GM23338 (cell line): ENCODE data around the gene PLXNC1. TPM values are rescaled to one million over a fixed set of nuclear protein-coding genes. Genes with fewer than 3 reads are reported as not detected.

Experiments
- ATAC-seq: fragments of 200-7000 bp; cut with Tn5 transposase; 3 replicates; pipeline ENCODE4 v1.9.1; 2020
- DNase-seq: peaks from one replicate; pipeline ENCODE4 v3.0.0-alpha.2; 2015; ENCODE audit warnings: low spot score
- H2AFZ ChIP-seq: fragments of 200-600 bp; sonication (generic); 2 replicates; pipeline ENCODE4 v1.8.0; 2016; ENCODE audit warnings: antibody characterized with exemption, mild to moderate bottlenecking, moderate library complexity
- H3F3A ChIP-seq: fragments of 200-600 bp; sonication (generic); replicated peaks from 2 replicates; pipeline ENCODE4 v1.8.0; 2017; ENCODE audit warnings: antibody characterized with exemption, mixed run types, low read depth
- H3K27ac ChIP-seq: fragments of 200-600 bp; sonication (generic); 2 replicates; pipeline ENCODE4 v1.6.1; 2016; ENCODE audit warnings: low read depth
- H3K27me3 ChIP-seq: fragments of 200-600 bp; sonication (generic); 2 replicates; pipeline ENCODE4 v1.8.0; 2016; ENCODE audit warnings: mild to moderate bottlenecking, mixed run types, moderate library complexity; ENCODE audit not compliant: insufficient read depth
- H3K36me3 ChIP-seq: fragments of 200-600 bp; sonication (generic); 2 replicates; pipeline ENCODE4 v1.8.0; 2016; ENCODE audit warnings: mild to moderate bottlenecking; ENCODE audit not compliant: insufficient read depth
- H3K4me1 ChIP-seq: fragments of 200-600 bp; sonication (generic); 2 replicates; pipeline ENCODE4 v1.8.0; 2016; ENCODE audit warnings: mild to moderate bottlenecking, moderate library complexity; ENCODE audit not compliant: insufficient read depth
- H3K4me2 ChIP-seq: fragments of 200-600 bp; sonication (generic); 2 replicates; pipeline ENCODE4 v1.7.1; 2017; ENCODE audit warnings: mixed run types
- H3K4me3 ChIP-seq: fragments of 200-600 bp; sonication (generic); 2 replicates; pipeline ENCODE4 v1.6.1; 2016; ENCODE audit warnings: mixed run types
- H3K79me2 ChIP-seq: fragments of 200-600 bp; sonication (generic); replicated peaks from 2 replicates; pipeline ENCODE4 v1.8.0; 2017; ENCODE audit warnings: mild to moderate bottlenecking; ENCODE audit not compliant: insufficient read depth
- H3K9me2 ChIP-seq: fragments of 200-600 bp; sonication (generic); 2 replicates; pipeline ENCODE4 v1.8.0; 2017; ENCODE audit not compliant: insufficient read depth
- H4K20me1 ChIP-seq: fragments of 200-600 bp; sonication (generic); replicated peaks from 2 replicates; pipeline ENCODE4 v1.8.0; 2017; ENCODE audit warnings: mild to moderate bottlenecking; ENCODE audit not compliant: insufficient read depth
- H3K27ac Mint-ChIP-seq: 2 replicates; pipeline ENCODE4 v1.8.0; 2020; ENCODE audit warnings: inconsistent platforms, mild to moderate bottlenecking, moderate library complexity, mixed read lengths
- H3K27me3 Mint-ChIP-seq: 3 replicates; pipeline ENCODE4 v1.8.0; 2022; ENCODE audit warnings: low read depth, mild to moderate bottlenecking, moderate library complexity, mixed read lengths, inconsistent platforms; ENCODE audit not compliant: insufficient read depth, poor library complexity
- H3K36me3 Mint-ChIP-seq: 3 replicates; pipeline ENCODE4 v1.8.0; 2021; ENCODE audit warnings: low read depth, mild to moderate bottlenecking, inconsistent platforms, moderate library complexity, mixed read lengths
- H3K4me1 Mint-ChIP-seq: 3 replicates; pipeline ENCODE4 v1.8.0; 2020; ENCODE audit warnings: mild to moderate bottlenecking, inconsistent platforms, mixed read lengths
- H3K4me3 Mint-ChIP-seq: 3 replicates; pipeline ENCODE4 v1.8.0; 2021; ENCODE audit warnings: moderate library complexity, mild to moderate bottlenecking, inconsistent platforms, mixed read lengths
- H3K9me3 Mint-ChIP-seq: 3 replicates; pipeline ENCODE4 v1.8.0; 2020; ENCODE audit warnings: moderate library complexity, mild to moderate bottlenecking, inconsistent platforms, mixed read lengths
- ETS1 ChIP-seq: IDR thresholded peaks from 2 replicates; pipeline ENCODE4 v1.6.1; 2016; ENCODE audit warnings: antibody characterized with exemption
- EZH2 ChIP-seq: fragments of 200-600 bp; sonication (generic); IDR thresholded peaks from one replicate; pipeline ENCODE4 v1.8.0; 2017; ENCODE audit warnings: antibody characterized with exemption, mild to moderate bottlenecking, low read depth; ENCODE audit not compliant: unreplicated experiment
- EZH2phosphoT487 ChIP-seq: fragments of 200-600 bp; sonication (generic); IDR thresholded peaks from one replicate; pipeline ENCODE4 v1.8.1; 2018; ENCODE audit warnings: antibody characterized with exemption; ENCODE audit not compliant: unreplicated experiment
- JUNB ChIP-seq: IDR thresholded peaks from one replicate; pipeline ENCODE4 v1.6.1; 2016; ENCODE audit warnings: antibody characterized with exemption; ENCODE audit not compliant: unreplicated experiment
- NANOG ChIP-seq: IDR thresholded peaks from 2 replicates; pipeline ENCODE4 v1.6.1; 2016; ENCODE audit warnings: antibody characterized with exemption, borderline replicate concordance
- REST ChIP-seq: IDR thresholded peaks from one replicate; pipeline ENCODE4 v1.6.1; 2018; ENCODE audit warnings: antibody characterized with exemption; ENCODE audit not compliant: unreplicated experiment
- polyA plus RNA-seq: library from polyadenylated mRNA; unstranded; fragments of >200 nt; fragmentation: Nextera tagmentation; extraction: Ambion mirVana; gene quantifications from 2 replicates; pipeline ENCODE4 v1.2.1, GENCODE V29; 2016
- total RNA-seq: library from RNA; depleted of rRNA; stranded (reverse); fragments of >200 nt; shearing (Covaris generic); gene quantifications from 2 replicates; pipeline ENCODE4 v1.2.3, GENCODE V29; 2014
- TF ChIP-seq, protein P1 (sequence below), 2 experiments: fragments of 200-600 bp in 1 of 2; sonication (generic) in 1 of 2; conservative IDR thresholded peaks; 2 replicates each; pipeline versions ENCODE4 v1.5.1 to v1.6.1; 2016 to 2017; ENCODE audit warnings: antibody characterized with exemption in 2 of 2, low read depth in 2 of 2, mild to moderate bottlenecking in 2 of 2, moderate library complexity in 1 of 2

Gene PLXNC1
- total and polyA plus RNA-seq, 2 experiments from 2014 or later: 1.9 to 6.5 TPM

DNA sequence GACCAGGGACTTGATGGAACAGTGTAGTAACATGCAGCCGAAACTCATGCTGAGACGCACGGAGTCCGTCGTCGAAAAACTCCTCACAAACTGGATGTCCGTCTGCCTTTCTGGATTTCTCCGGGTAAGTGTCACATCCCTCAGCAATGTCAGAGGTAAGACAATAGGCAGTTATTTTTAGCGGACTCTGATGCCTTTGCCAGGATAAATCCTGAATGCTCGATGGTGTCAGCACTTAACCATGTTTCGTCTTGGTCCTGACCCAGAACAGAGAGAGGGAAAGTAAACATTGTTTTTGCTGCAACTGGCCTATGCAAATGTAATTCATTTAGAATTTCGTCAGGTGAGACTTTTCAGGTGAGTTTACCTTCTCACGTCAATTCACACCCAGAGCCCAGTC is 112.3 kb downstream of the PLXNC1 start:
- Mint-ChIP-seq H3K27me3 (peaks cover 28% of the 10 kb centered on the region), H3K4me3 (no peak overlapping the region), H3K27ac (peak overlapping the region; percentile 91), H3K4me1 (peaks cover 63% of the 10 kb centered on the region), H3K9me3 (peaks cover 7% of the 10 kb centered on the region; the same call in 2 of the 3 replicates), H3K36me3 (peaks cover 8% of the 10 kb centered on the region)
- ATAC-seq (peak; percentile 17), DNase-seq (no peak)
- TF ChIP-seq EZH2phosphoT487 (no peak), NANOG (no peak), EZH2 (no peak), JUNB (no peak), ETS1 (no peak), REST (no peak)
- TF ChIP-seq, protein P1, sequence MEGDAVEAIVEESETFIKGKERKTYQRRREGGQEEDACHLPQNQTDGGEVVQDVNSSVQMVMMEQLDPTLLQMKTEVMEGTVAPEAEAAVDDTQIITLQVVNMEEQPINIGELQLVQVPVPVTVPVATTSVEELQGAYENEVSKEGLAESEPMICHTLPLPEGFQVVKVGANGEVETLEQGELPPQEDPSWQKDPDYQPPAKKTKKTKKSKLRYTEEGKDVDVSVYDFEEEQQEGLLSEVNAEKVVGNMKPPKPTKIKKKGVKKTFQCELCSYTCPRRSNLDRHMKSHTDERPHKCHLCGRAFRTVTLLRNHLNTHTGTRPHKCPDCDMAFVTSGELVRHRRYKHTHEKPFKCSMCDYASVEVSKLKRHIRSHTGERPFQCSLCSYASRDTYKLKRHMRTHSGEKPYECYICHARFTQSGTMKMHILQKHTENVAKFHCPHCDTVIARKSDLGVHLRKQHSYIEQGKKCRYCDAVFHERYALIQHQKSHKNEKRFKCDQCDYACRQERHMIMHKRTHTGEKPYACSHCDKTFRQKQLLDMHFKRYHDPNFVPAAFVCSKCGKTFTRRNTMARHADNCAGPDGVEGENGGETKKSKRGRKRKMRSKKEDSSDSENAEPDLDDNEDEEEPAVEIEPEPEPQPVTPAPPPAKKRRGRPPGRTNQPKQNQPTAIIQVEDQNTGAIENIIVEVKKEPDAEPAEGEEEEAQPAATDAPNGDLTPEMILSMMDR (conservative IDR thresholded peaks at IDR 0.05; ENCODE audit: low read depth in 2 of 2): no peak
- peak overlapping the region; percentile 51 for H3K4me2 ChIP-seq
- H3K4me3 ChIP-seq: peak overlapping the region; percentile 14; the same call in 1 of the 2 replicates
- H3K36me3 ChIP-seq: no peaks in the 10 kb centered on the region; the same call in 1 of the 2 replicates
- H3K4me1 ChIP-seq: peaks cover 47% of the 10 kb centered on the region
- no peak overlapping the region for H2AFZ ChIP-seq
- no peaks in the 10 kb centered on the region for H3K27me3 ChIP-seq
- H3K27ac ChIP-seq: peak overlapping the region; percentile 84
- H3K79me2 ChIP-seq: no peaks in the 10 kb centered on the region
- H3K9me2 ChIP-seq: peaks cover 4% of the 10 kb centered on the region; the same call in 1 of the 2 replicates
- peaks cover 10% of the 10 kb centered on the region for H3F3A ChIP-seq
- no peaks in the 10 kb centered on the region for H4K20me1 ChIP-seq

DNA sequence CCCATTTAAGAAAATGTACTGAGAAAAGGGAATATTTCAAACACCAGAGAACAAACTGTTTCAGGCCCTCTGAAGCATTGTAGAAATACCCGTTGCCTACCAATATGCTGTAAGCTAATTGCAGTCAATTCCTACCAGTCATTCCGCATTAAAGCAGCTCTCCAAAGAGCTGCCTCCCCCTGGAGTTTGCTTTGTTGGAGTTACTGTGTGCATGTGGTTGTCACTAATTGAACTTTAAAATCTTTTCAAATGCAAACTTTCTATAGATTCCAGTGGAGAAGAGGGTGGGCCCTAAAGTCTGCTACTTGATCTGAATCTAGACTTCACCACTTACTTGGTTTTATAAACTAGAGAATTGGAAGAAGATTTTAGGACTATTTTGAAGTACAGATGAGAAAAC is 112.7 kb downstream of the PLXNC1 start:
- DNase-seq: peak; percentile 83
- H3K36me3 Mint-ChIP-seq: peaks cover 10% of the 10 kb centered on the region
- Histone ChIP-seq H3K4me3 (peak overlapping the region; percentile 14; the same call in 1 of the 2 replicates), H3K9me2 (peaks cover under 1% of the 10 kb centered on the region; the same call in 1 of the 2 replicates), H3F3A (peaks cover 10% of the 10 kb centered on the region), H3K4me1 (peaks cover 51% of the 10 kb centered on the region), H3K27me3 (no peaks in the 10 kb centered on the region), H4K20me1 (no peaks in the 10 kb centered on the region), H2AFZ (no peak overlapping the region), H3K79me2 (no peaks in the 10 kb centered on the region), H3K36me3 (no peaks in the 10 kb centered on the region; the same call in 1 of the 2 replicates), H3K27ac (peak overlapping the region; percentile 84), H3K4me2 (peak overlapping the region; percentile 51)
- H3K27ac Mint-ChIP-seq: peak overlapping the region; percentile 91
- peak; percentile 85 for ATAC-seq
- H3K27me3 Mint-ChIP-seq: peaks cover 27% of the 10 kb centered on the region
- peaks cover 7% of the 10 kb centered on the region; the same call in 2 of the 3 replicates for H3K9me3 Mint-ChIP-seq
- H3K4me3 Mint-ChIP-seq: peak overlapping the region; percentile 41
- peaks cover 65% of the 10 kb centered on the region for H3K4me1 Mint-ChIP-seq
- TF ChIP-seq, protein P1 (conservative IDR thresholded peaks at IDR 0.05; ENCODE audit: low read depth in 2 of 2): no peak
- peak; percentile 62 for TF ChIP-seq NANOG
